Aorta (tissue), 4 donors: ENCODE data around the gene GPAT2. TPM values are rescaled to one million over a fixed set of nuclear protein-coding genes. Genes with fewer than 3 reads are reported as not detected.

Experiments
- polyA plus RNA-seq, 2 donors: library from polyadenylated mRNA; stranded (reverse); fragments of 200-250 nt; gene quantifications; one replicate each; pipeline ENCODE4 v1.2.3, GENCODE V29; 2013
- total RNA-seq, 2 donors: library from RNA; stranded (reverse); fragmentation: NEBNext Ultra II Directional; extraction: Animal tissue kit (Norgen Biotek cat#: 25700); gene quantifications; one replicate each; pipeline ENCODE4 v1.2.1, GENCODE V29; 2021
- donor health status: healthy with polysubstance abuse.
- donor health status: Bipolar disorder and iron deficiency.
- donor health status: DM: no; HTN: no; CAD: no.
- donor health status: DM: yes; HTN: yes; CAD: no.

The GPAT2 gene
- total and polyA plus RNA-seq, 4 donors: 0.38 to 16.2 (median 4.2) TPM

Other genes starting within 250 kb of the GPAT2 start
- gene ANKRD36C, start 43.1 kb downstream of the GPAT2 start, total RNA-seq: 10 to 100 TPM; 52.7 to 81.1 TPM
- 1 to 10 TPM; 1.4 to 4.4 TPM for gene ANKRD36C, start 43.1 kb downstream of the GPAT2 start, polyA plus RNA-seq
- 10 to 100 TPM in 1 of 2 donors, under 1 TPM in 1; 0.81 to 34.0 TPM for gene ADRA2B, start 81.7 kb upstream of the GPAT2 start, total RNA-seq
- under 1 TPM in 1 of 2 donors, not detected in 1; 0.26 TPM for gene ADRA2B, start 81.7 kb upstream of the GPAT2 start, polyA plus RNA-seq
- under 1 TPM; 0.57 to 0.62 TPM for gene ASTL, start 103.6 kb upstream of the GPAT2 start, total RNA-seq
- not detected for gene ASTL, start 103.6 kb upstream of the GPAT2 start, polyA plus RNA-seq
- 1 to 10 TPM; 5.7 to 7.5 TPM for gene DUSP2, start 110.5 kb upstream of the GPAT2 start, total RNA-seq
- 1 to 10 TPM; 1.2 to 1.9 TPM for gene DUSP2, start 110.5 kb upstream of the GPAT2 start, polyA plus RNA-seq
- gene STARD7, start 173.9 kb upstream of the GPAT2 start, total RNA-seq: 10 to 100 TPM; 69.3 to 72.7 TPM
- gene STARD7, start 173.9 kb upstream of the GPAT2 start, polyA plus RNA-seq: 10 to 100 TPM; 23.8 to 36.3 TPM
- gene TMEM127, start 231.1 kb upstream of the GPAT2 start, total RNA-seq: 10 to 100 TPM; 53.4 to 53.8 TPM
- 10 to 100 TPM in 1 of 2 donors, 1 to 10 TPM in 1; 8.3 to 23.4 TPM for gene TMEM127, start 231.1 kb upstream of the GPAT2 start, polyA plus RNA-seq
- gene CIAO1, start 231.3 kb upstream of the GPAT2 start, total RNA-seq: 10 to 100 TPM; 46.4 to 57.1 TPM
- gene CIAO1, start 231.3 kb upstream of the GPAT2 start, polyA plus RNA-seq: 10 to 100 TPM; 25.8 to 49.1 TPM